Left renal cortex interstitium (tissue), 4 donors: Measurements from ENCODE around the gene MIPEP. TPM values are rescaled to one million over a fixed set of nuclear protein-coding genes. Genes with fewer than 3 reads are reported as not detected.
"Not testable (repeated sequence)": the region's sequence is repeated elsewhere in the genome, so short reads cannot be mapped to it uniquely, and the experiment has no call there.

ENCODE experiments used
- DNase-seq, 4 donors: peaks; one replicate each; pipeline ENCODE4 v3.0.0-alpha.2; 2013; ENCODE audit warnings: low read depth in 4 of 4, low spot score in 2 of 4, missing footprints in 1 of 4
- polyA plus RNA-seq, 4 donors: library from polyadenylated mRNA; unstranded; fragments of 120-200 nt; gene quantifications; one replicate each; pipeline ENCODE4 v1.2.1, GENCODE V29; 2013; ENCODE audit not compliant: insufficient read length in 4 of 4

Gene MIPEP
- polyA plus RNA-seq, 4 donors: 29.4 to 33.9 (median 31.9) TPM

GRCh38 chr13:23752111-23753001 is 136.8 kb downstream of the MIPEP start:
- DNase-seq: no peak

DNA sequence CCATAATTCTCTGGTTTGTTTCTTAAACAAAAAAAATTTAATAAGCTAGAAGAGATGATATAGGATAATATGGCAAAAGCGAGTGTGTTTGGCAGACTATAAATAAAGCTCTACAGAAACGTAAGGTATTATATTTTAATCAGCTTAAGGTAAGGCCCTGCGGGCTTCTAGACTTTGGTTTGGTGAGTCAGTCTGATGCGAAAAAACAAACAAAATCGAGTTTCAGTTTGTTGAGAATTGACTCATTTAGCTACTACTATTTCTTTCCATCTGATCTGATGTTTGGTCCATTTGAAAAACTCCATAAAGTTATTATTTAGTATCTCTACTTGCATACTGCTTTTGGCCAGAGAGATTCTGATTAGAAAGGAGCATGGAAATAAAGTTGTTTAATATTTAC is 138.0 kb downstream of the MIPEP start:
- no peak for DNase-seq

DNA sequence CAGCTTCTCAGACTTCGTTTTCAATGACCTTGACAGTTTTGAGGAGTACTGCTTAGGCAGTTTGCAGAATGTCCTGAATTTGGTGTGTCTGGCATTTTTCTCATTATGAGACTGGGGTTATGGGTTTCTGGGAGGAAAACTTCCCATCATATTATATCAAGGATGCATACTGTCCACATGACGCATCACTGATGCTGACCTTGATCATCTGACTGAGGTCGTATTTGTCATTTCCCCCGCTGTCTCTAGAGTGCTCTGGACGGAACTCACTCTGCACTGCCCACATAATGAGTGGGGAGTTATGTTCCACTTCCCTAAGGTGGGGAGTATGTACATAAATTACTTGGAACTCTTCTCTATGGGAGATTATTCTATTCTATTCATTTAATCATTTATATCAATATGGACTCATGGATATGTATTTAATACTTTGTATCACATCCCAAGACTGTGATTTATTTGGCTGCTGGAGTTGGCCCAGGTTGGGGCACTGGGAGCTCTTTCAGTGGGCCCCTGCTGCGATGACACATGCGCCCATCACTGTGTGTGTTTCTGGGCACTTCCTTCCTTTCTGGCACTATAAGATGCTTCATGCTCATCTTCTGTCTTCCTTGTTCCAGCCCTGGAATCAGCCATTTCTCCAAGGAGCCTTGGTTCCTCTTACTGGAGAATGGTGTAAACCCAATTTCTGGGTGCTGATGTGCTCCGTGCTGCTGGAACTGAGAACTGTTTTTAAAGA is 138.6 kb downstream of the MIPEP start:
- no peak for DNase-seq

DNA sequence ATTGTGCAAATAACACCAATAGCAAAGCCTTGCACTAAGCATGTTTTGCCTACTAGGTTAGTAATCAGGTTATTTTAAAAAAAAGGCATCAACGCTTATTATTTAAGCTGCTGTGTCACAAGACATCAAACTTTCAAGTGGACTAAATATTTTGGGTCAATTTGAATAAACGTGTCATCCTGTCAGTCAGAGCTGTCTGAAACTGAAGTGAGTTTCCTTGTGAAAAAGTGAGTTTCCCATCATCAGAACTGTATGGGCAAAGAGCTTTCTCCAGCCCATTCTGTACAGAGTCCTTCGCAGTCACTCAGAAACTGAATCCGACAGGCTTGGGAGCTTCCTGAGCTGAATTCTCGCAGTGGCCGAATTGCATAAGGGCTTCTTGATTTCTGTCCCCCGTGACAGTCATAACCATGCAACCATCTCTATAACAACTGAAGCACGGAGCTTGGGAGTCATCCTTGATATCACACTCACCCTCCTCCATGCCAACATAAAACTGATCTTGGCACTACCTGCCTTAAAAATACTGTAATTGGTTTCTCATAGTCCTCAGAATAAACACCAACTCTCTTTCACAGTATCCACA is 139.8 kb downstream of the MIPEP start:
- no peak for DNase-seq

GRCh38 chr13:23748109-23748990 is 140.8 kb downstream of the MIPEP start:
- DNase-seq: no peak

DNA sequence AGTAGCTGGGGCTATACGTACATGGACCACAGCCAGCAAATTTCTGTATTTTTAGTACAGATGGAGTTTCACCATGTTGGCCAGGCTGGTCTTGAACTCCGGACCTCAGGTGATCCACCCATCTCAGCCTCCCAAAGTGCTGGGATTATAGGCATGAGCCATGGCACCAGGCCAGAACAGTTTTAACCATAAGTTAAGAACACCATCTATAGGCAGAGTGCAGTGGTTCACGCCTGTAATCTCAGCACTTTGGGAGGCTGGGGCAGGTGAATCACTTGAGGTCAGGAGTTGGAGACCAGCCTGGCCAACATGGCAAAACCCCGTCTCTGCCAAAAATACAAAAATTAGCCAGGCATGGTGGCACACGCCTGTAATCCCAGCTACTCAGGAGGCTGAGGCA is 143.1 kb downstream of the MIPEP start:
- not testable (repeated sequence) for DNase-seq

DNA sequence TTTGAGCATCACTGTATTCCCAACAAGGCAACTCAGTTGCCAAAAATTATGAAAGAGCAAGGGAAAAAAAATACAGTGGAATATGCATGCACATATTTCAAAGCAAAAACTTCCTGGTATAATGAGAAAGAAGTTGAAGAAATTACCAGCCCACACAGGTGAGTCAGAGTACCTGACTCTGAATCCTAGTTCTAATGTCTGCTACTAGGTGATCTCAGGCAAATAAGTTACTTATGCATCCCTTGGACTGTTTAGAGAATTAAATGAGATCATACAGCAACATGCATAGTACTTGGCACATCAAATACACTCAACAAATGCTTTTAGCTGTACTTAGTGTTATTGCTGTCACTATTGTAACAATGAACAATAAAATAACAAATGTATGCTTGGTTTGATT is 144.9 kb downstream of the MIPEP start:
- DNase-seq: no peak

GRCh38 chr13:23743278-23744076 is 145.7 kb downstream of the MIPEP start:
- no peak for DNase-seq

DNA sequence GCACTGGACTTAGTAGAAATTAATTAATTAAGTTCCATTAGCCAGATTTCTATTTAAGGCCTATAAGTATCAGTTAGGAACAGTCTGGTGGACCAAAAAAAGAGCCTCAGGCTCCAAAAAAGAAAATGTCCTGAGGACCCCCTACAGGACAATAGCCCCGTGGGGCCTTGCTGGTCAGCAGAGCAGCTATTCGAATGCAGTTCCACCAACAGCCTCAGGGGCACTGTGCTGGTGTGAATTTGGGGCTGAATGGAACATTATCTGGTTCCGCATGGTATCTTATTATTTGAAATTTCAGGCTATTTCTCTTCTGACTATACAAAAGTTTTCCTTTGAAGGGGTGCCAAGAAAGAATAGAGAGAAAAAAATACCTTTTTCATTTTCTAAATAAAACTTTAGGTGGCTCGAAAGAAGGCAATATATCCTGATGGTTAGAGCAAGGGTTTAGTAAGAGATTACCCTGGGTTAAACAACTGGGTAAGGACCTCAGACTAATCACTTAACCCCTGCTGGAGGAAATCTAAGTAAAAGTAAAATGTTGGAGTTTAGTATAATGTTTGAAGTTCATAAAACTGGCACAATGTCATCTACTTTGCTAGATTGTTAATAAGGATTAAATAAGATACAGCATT is 147.2 kb downstream of the MIPEP start:
- DNase-seq: no peak

GRCh38 chr13:23740002-23740401 is 149.2 kb downstream of the MIPEP start:
- no peak for DNase-seq

DNA sequence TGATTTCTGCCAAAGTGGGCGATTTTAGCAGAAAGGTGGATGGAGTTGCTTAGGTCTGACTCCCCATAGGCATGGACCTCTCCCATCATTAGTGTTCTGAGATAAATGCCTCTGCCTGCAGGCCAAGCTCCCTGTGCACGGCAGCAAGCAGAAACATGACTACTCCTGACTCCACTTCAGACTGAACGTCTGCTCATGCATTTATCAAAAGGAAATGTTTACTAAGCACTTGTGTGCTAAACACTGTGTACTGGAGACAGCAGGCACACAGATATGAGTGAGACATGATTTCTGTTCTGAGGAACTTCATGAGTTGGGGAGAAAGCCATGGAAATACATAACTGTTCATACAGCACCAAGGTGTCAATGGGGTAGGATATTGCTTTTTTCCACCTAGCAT is 149.6 kb downstream of the MIPEP start:
- DNase-seq: no peak

- DNase-seq: no peak
These were observed 152.7 kb downstream of the MIPEP start for GRCh38 chr13:23736541-23736940.

GRCh38 chr13:23735329-23735728 is 153.9 kb downstream of the MIPEP start:
- no peak for DNase-seq

DNA sequence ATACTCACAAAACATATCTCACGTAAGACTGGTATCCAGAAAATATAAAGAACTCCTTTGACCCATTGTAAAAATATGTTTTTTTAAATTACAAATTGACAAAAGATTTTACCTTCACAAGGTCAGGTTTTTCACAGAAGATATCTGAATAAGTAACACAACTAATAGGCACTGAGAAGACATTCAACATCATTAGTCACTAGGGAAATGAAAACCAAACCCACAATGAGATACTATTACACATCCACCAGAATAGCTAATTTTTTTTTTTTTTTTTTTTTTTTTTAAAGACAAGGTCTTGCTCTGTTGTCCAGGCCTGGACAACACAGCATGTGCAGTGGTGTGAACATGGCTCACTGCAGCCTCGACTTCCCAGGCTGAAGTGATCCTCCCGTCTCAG is 157.5 kb downstream of the MIPEP start:
- DNase-seq: no peak

GRCh38 chr13:23730251-23730650 is 158.9 kb downstream of the MIPEP start:
- DNase-seq: no peak

DNA sequence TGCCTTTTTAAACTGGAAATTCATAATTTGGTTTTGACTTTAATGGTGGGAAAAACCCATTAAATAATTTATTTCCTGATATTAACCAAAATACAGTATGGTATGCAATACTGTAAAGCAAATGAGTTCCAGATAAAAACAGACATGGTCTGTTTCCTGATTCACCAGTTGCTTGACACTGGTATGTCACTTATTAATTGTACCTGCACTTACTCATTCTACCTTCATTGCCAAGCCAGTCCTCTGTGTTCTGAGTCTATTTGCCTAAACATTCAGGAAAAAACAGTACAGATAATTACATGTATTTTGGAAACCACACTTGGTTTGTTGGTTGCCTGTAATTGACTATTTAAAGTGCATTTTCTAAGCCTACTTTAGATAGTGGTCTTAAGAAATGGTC is 159.7 kb downstream of the MIPEP start:
- DNase-seq: no peak

- DNase-seq: no peak
These were observed 160.4 kb downstream of the MIPEP start for GRCh38 chr13:23728807-23729206.

DNA sequence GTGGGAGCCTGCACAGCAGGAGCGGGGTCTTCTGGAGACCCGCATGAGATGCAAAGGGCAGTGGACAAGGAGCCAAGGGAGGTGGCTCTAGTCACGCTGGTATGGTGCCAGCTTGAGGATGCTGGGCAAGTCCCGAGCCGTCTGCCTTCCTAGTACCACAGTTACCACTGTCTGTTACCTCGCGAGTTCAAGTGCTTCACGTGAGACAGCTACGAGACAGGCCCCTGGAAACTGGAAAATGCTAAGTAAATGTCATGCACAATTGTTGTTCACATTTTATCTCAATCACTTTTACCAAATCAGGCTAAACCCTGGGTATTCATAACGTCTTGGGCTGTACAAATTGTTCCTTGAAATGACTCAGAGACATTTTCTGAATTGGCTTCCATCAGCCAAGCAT is 163.3 kb downstream of the MIPEP start:
- DNase-seq: no peak
